ENCODE measurements around the gene DTHD1. TPM values are rescaled to one million over a fixed set of nuclear protein-coding genes. Genes with fewer than 3 reads are reported as not detected.

Gene DTHD1
- not detected in 2 replicates for total RNA-seq (2014; rRNA removed; shearing (Covaris generic); ENCODE audit: low replicate concordance)

DNA sequence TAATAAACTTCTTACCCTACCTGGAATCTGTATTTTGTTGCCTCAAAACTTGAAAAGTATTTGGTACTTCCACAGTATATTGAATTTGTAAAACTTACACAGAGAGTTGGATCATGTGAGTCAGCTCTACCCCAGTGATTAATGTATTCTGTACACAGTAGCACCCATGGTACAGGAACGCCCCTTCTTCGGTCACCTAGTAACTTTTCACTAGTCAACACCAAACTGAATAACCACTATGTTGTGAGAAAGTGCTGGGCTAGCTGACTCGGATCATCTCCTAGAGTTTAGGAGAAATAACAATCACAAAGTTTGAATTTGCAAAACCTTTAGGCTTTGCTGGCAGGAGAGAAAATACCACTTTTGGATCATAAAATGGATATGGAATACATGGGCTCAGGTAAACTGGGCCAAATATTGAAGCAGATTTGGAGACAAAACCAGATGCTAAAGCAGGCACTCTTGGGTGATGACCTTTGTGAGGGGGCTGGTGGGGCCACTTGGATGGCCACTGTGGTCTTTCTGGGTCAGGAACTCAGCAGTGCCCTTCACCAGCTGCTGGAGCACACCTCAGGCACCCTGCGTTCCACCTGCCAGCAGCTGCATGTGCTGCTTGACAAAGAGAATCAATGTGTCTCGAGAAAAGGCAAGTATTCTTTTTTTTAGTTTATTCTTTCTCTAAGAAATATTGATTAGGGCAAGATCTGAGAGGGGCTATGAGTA is at the start of gene DTHD1:
Gene DTHD1 (plus strand): TSS at position 233 of the 723 bp plus-strand sequence. CDS start 143 bp downstream, at position 376.
- Histone ChIP-seq H3K79me2 (ENCODE audit: low read length) (no peaks in the 10 kb centered on the region), H3K4me2 (ENCODE audit: low read depth, low read length, poor library complexity, severe bottlenecking) (no peak within 1 kb of the TSS), H4K20me1 (ENCODE audit: insufficient read depth, low read depth, low read length) (no peaks in the 10 kb centered on the region), H3K9me3 (ENCODE audit: low read length) (peaks cover 4% of the 10 kb centered on the region), H3K9me2 (replicated peaks; ENCODE audit: insufficient read depth, low read length) (no peaks in the 10 kb centered on the region), H3K4me3 (ENCODE audit: low read length) (no peak within 1 kb of the TSS), H3K27me3 (ENCODE audit: low read length) (no peaks in the 10 kb centered on the region), H3K27ac (ENCODE audit: low read length) (no peak within 1 kb of the TSS), H2AFZ (ENCODE audit: low read length) (no peak within 1 kb of the TSS), H3K9ac (ENCODE audit: low read length) (no peak within 1 kb of the TSS), H3K36me3 (ENCODE audit: insufficient read depth, low read length) (no peaks in the 10 kb centered on the region), H3K4me1 (ENCODE audit: low read length) (no peaks in the 10 kb centered on the region)
- no peak for DNase-seq

DNA sequence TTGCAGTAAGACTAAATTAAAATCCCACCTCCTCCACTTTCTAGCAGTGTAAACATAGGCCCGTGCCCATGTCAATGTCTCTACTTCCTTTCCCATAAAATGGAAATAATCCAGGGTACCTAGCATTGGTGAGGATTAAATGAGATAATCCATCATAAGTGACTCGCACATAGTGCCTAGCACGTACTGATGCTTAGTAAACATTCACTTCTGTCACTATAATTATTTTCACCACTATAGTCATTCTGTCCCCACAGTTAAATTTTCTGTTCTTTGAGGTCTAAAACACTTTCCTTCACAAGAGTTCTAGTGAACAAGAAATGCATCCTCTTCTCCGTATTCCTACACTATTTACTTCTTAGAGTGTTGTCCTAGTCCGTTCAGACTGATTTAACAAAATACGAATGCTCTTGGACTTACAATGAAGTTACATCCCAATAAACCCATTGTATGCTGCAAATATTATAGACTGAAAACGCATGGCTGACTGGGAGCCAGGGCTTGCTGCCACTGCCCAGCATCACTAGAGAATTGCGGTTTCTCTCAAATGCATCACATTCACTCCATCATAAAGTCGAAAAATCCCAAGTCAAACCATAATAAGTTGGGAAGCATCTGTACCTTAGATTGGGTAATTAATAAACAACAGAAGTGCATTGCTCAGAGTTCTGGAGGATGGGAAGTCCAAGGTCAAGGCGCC is 47.7 kb upstream of the DTHD1 start:
- Histone ChIP-seq H3K27ac (ENCODE audit: low read length) (no peak overlapping the region), H3K4me3 (ENCODE audit: low read length) (no peak overlapping the region), H3K9ac (ENCODE audit: low read length) (no peak overlapping the region), H2AFZ (ENCODE audit: low read length) (no peak overlapping the region), H3K27me3 (ENCODE audit: low read length) (no peaks in the 10 kb centered on the region), H3K4me1 (ENCODE audit: low read length) (no peaks in the 10 kb centered on the region), H3K9me2 (replicated peaks; ENCODE audit: insufficient read depth, low read length) (no peaks in the 10 kb centered on the region), H3K79me2 (ENCODE audit: low read length) (no peaks in the 10 kb centered on the region), H4K20me1 (ENCODE audit: insufficient read depth, low read depth, low read length) (no peaks in the 10 kb centered on the region), H3K4me2 (ENCODE audit: low read depth, low read length, poor library complexity, severe bottlenecking) (no peak overlapping the region), H3K36me3 (ENCODE audit: insufficient read depth, low read length) (no peaks in the 10 kb centered on the region), H3K9me3 (ENCODE audit: low read length) (no peaks in the 10 kb centered on the region)
- DNase-seq, result no peak

DNA sequence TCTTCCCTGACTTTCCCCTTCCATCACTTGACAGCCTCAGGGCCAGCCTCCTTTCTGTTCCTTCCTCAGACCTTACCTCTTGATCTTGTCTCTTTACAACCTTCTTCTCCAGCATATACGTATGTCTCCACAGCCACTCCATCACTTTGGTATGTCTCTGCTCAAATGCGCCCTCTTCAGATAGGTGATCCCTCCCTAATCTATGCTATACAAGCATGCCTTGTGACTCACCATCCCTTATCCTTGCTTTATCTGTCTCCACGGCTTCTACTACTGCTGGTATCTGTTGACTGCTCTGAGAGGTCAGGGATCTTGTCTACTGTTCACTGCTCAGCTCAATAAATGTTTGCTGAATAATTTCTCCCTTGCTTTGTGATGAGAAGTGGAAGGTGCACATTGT is 46.1 kb upstream of the DTHD1 start:
- no peaks in the 10 kb centered on the region for H3K9me2 ChIP-seq (replicated peaks; ENCODE audit: insufficient read depth, low read length)
- no peaks in the 10 kb centered on the region for H4K20me1 ChIP-seq (ENCODE audit: insufficient read depth, low read depth, low read length)
- no peaks in the 10 kb centered on the region for H3K27me3 ChIP-seq (ENCODE audit: low read length)
- no peaks in the 10 kb centered on the region for H3K79me2 ChIP-seq (ENCODE audit: low read length)
- H3K4me2 ChIP-seq (ENCODE audit: low read depth, low read length, poor library complexity, severe bottlenecking), result no peak overlapping the region
- no peak for DNase-seq
- no peaks in the 10 kb centered on the region for H3K9me3 ChIP-seq (ENCODE audit: low read length)
- no peaks in the 10 kb centered on the region for H3K36me3 ChIP-seq (ENCODE audit: insufficient read depth, low read length)
- no peak overlapping the region for H3K9ac ChIP-seq (ENCODE audit: low read length)
- H2AFZ ChIP-seq (ENCODE audit: low read length), result no peak overlapping the region
- H3K4me3 ChIP-seq (ENCODE audit: low read length), result no peak overlapping the region
- no peaks in the 10 kb centered on the region for H3K4me1 ChIP-seq (ENCODE audit: low read length)
- no peak overlapping the region for H3K27ac ChIP-seq (ENCODE audit: low read length)

GRCh38 chr4:36236159-36236558 is 45.3 kb upstream of the DTHD1 start:
- Histone ChIP-seq H3K4me1 (ENCODE audit: low read length) (no peaks in the 10 kb centered on the region), H3K9me2 (replicated peaks; ENCODE audit: insufficient read depth, low read length) (no peaks in the 10 kb centered on the region), H3K79me2 (ENCODE audit: low read length) (no peaks in the 10 kb centered on the region), H3K4me2 (ENCODE audit: low read depth, low read length, poor library complexity, severe bottlenecking) (no peak overlapping the region), H3K36me3 (ENCODE audit: insufficient read depth, low read length) (no peaks in the 10 kb centered on the region), H2AFZ (ENCODE audit: low read length) (no peak overlapping the region), H3K4me3 (ENCODE audit: low read length) (no peak overlapping the region), H3K9ac (ENCODE audit: low read length) (no peak overlapping the region), H4K20me1 (ENCODE audit: insufficient read depth, low read depth, low read length) (no peaks in the 10 kb centered on the region), H3K27me3 (ENCODE audit: low read length) (no peaks in the 10 kb centered on the region), H3K27ac (ENCODE audit: low read length) (no peak overlapping the region), H3K9me3 (ENCODE audit: low read length) (no peaks in the 10 kb centered on the region)
- no peak for DNase-seq

DNA sequence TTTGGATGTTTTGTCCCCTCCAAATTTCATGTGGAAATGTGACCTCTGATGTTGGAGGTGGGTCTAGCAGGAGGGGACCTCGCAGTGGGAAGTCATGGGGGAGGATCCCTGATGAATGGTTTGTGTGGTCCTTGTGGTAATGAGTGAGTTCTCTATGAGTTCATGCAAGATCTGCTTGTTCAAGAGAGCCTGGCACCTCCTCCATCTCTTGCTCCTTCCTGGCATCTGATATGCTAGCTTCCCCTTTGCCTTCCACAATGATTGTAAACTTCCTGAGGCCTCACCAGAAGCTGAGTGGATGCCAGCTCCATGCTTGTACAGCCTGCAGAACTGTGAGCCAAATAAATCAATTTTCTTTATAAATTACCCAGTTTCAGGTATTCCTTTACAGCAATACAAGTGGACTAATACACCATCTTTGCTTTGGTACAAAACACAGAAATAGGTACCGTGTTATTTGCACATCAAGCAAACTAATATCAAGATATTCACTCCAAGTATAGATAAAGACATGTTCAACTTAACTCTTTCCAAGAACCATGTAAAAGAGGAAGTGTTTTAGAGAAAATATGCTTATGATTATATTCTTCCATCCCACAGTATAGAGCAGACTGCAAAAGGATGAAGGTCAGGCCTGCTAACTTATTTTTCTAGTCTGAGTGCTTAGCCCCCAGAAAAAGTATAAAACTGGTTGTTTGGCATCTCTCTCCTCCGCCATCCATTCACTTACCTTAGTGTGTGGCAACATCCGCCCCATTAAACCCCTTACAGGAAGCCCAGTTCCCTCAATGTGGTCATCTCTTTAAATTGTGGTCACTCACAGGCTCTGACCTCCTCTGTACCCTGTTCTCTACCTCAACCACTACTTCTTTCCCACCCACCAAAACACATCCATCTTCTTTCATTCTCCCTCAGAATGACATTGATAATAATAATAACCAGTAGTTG is 43.8 kb upstream of the DTHD1 start:
- Histone ChIP-seq H3K4me1 (ENCODE audit: low read length) (no peaks in the 10 kb centered on the region), H3K9ac (ENCODE audit: low read length) (no peak overlapping the region), H3K4me3 (ENCODE audit: low read length) (no peak overlapping the region), H3K9me2 (replicated peaks; ENCODE audit: insufficient read depth, low read length) (no peaks in the 10 kb centered on the region), H3K27ac (ENCODE audit: low read length) (no peak overlapping the region), H2AFZ (ENCODE audit: low read length) (no peak overlapping the region), H3K4me2 (ENCODE audit: low read depth, low read length, poor library complexity, severe bottlenecking) (no peak overlapping the region), H3K27me3 (ENCODE audit: low read length) (no peaks in the 10 kb centered on the region), H3K9me3 (ENCODE audit: low read length) (no peaks in the 10 kb centered on the region), H3K36me3 (ENCODE audit: insufficient read depth, low read length) (no peaks in the 10 kb centered on the region), H4K20me1 (ENCODE audit: insufficient read depth, low read depth, low read length) (no peaks in the 10 kb centered on the region), H3K79me2 (ENCODE audit: low read length) (no peaks in the 10 kb centered on the region)
- DNase-seq, result no peak

DNA sequence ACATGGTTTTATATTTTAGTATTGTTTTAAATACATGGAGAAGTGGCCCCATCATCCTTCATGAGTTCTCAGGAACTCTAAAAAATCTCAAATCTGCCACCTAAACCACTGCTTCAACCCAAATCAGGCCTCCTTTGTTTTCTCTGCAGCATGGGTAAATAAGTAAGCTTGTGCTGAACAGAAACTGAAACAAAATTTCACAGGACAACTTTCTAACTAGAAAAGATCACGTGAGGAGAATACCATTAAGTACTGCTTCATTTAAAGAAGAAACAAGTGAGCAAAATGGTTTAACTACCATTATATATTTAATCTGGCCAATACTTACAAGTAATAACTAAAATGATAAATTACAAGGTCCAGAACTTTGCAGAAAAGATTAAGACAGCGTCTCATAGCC is 39.6 kb upstream of the DTHD1 start:
- Histone ChIP-seq H2AFZ (ENCODE audit: low read length) (no peak overlapping the region), H3K9ac (ENCODE audit: low read length) (no peak overlapping the region), H3K27me3 (ENCODE audit: low read length) (no peaks in the 10 kb centered on the region), H3K4me1 (ENCODE audit: low read length) (peaks cover 13% of the 10 kb centered on the region), H4K20me1 (ENCODE audit: insufficient read depth, low read depth, low read length) (no peaks in the 10 kb centered on the region), H3K27ac (ENCODE audit: low read length) (no peak overlapping the region), H3K79me2 (ENCODE audit: low read length) (no peaks in the 10 kb centered on the region), H3K9me3 (ENCODE audit: low read length) (no peaks in the 10 kb centered on the region), H3K36me3 (ENCODE audit: insufficient read depth, low read length) (no peaks in the 10 kb centered on the region), H3K4me2 (ENCODE audit: low read depth, low read length, poor library complexity, severe bottlenecking) (peak overlapping the region; percentile 69), H3K4me3 (ENCODE audit: low read length) (no peak overlapping the region), H3K9me2 (replicated peaks; ENCODE audit: insufficient read depth, low read length) (no peaks in the 10 kb centered on the region)
- no peak for DNase-seq

GRCh38 chr4:36242629-36243354 is 38.6 kb upstream of the DTHD1 start:
- peak overlapping the region; percentile 64; the same call in 1 of the 2 replicates for H3K4me3 ChIP-seq (ENCODE audit: low read length)
- H2AFZ ChIP-seq (ENCODE audit: low read length), result no peak overlapping the region
- 0 out of 2 replicates have a peak overlapping the region, but pooled peaks have one; percentile 66 for H3K9ac ChIP-seq (ENCODE audit: low read length)
- H3K9me3 ChIP-seq (ENCODE audit: low read length), result no peaks in the 10 kb centered on the region
- no peaks in the 10 kb centered on the region for H3K36me3 ChIP-seq (ENCODE audit: insufficient read depth, low read length)
- peak overlapping the region; percentile 69 for H3K4me2 ChIP-seq (ENCODE audit: low read depth, low read length, poor library complexity, severe bottlenecking)
- no peaks in the 10 kb centered on the region for H3K27me3 ChIP-seq (ENCODE audit: low read length)
- no peak for DNase-seq
- H3K4me1 ChIP-seq (ENCODE audit: low read length), result peaks cover 13% of the 10 kb centered on the region
- H4K20me1 ChIP-seq (ENCODE audit: insufficient read depth, low read depth, low read length), result no peaks in the 10 kb centered on the region
- no peak overlapping the region for H3K27ac ChIP-seq (ENCODE audit: low read length)
- no peaks in the 10 kb centered on the region for H3K79me2 ChIP-seq (ENCODE audit: low read length)
- no peaks in the 10 kb centered on the region for H3K9me2 ChIP-seq (replicated peaks; ENCODE audit: insufficient read depth, low read length)
